ENCODE measurements around the gene FAM107B. TPM values are rescaled to one million over a fixed set of nuclear protein-coding genes. Genes with fewer than 3 reads are reported as not detected.

FAM107B gene
- total and polyA plus RNA-seq, 2 of the 8 experiments (the other 6 are each of a cell fraction or from before 2014, with no cell fraction given) = 7.5 to 28.1 TPM

DNA sequence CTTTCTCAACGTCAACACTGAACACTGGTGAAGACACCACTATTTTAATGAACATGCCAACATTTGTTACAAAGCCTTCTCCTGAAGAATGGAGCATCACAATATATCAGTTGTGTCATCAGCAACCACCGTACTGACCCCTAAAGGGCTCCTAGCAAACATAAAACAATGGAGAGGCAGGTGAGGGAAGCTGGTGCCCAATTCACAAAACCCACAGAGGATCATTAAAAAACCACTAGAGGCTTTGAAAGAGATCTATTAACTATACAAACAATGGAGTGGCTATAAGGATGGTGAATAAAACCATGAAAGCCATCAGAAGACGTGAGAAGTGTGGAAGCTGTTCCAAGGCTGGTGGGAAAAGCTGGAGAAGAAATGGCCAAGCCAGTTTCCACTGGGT lies 150.8 kb downstream of the FAM107B start:
- CTCF ChIA-PET (ENCODE audit: partially characterized antibody) = interaction anchor here (1.2 kb wide), 2 partner anchors 66 to 87 kb away, joined by 3 read pairs; no protein-coding TSS in a partner anchor
- FAIRE-seq = no peak
- 91% methylated on average over 3 of the region's 3 CpGs; no CpG with 5 or more reads in 1 of the 2 experiments for WGBS, 2 experiments (ENCODE audit: extremely low coverage in 1 of 2, insufficient coverage in 1 of 2, insufficient read length in 1 of 2, insufficient replicate concordance in 2 of 2, low coverage in 1 of 2, low lambda C conversion rate in 2 of 2, missing lambda C conversion rate in 1 of 2)
- no peak overlapping the region for H3K18ac ChIP-seq (ENCODE audit: extremely low read depth, low read length)
- H4K5ac ChIP-seq (ENCODE audit: insufficient read length, low read depth, low read length) = no peak overlapping the region
- H3K23ac ChIP-seq (ENCODE audit: insufficient read length) = no peak overlapping the region
- H4K91ac ChIP-seq (replicated peaks; ENCODE audit: insufficient read length, low read length) = no peak overlapping the region
- H2BK20ac ChIP-seq (ENCODE audit: low read length) = no peak overlapping the region
- H3K9ac ChIP-seq (replicated peaks in 1 of 4; ENCODE audit: extremely low read depth in 1 of 4, low read depth in 3 of 4, low read length in 3 of 4) = no peak overlapping the region
- H3K14ac ChIP-seq (ENCODE audit: insufficient read length) = no peak overlapping the region
- H3K4me1 ChIP-seq (replicated peaks in 1 of 4; ENCODE audit: control insufficient read depth in 3 of 4, insufficient read depth in 4 of 4, low read length in 3 of 4) = no peaks in the 10 kb centered on the region
- no peak overlapping the region for H2AFZ ChIP-seq (ENCODE audit: low read length)
- H3K4me2 ChIP-seq (ENCODE audit: insufficient read depth in 1 of 2, low read depth in 2 of 2, low read length in 2 of 2) = no peak overlapping the region
- H4K20me1 ChIP-seq (replicated peaks in 1 of 2; ENCODE audit: control insufficient read depth in 1 of 2, insufficient read depth in 2 of 2, low read length in 2 of 2) = no peaks in the 10 kb centered on the region
- no peak overlapping the region for H4K8ac ChIP-seq (ENCODE audit: extremely low read depth, insufficient read depth, low read length)
- no peak overlapping the region for H3K27ac ChIP-seq (ENCODE audit: low read depth, low read length)
- DNase-seq (ENCODE audit: low read depth in 1 of 2, low spot score in 2 of 2) = no peak
- POLR2A ChIA-PET (ENCODE audit: partially characterized antibody) = interaction anchor here (0.6 to 1.3 kb wide), 2 partner anchors 11 to 14 kb away, joined by 3 read pairs; no protein-coding TSS in a partner anchor
- peaks cover 0 to 1% (median 0%) of the 10 kb centered on the region in 4 experiments; a peak in 1 of 7 replicates for H3K27me3 ChIP-seq (replicated peaks in 1 of 4; ENCODE audit: control insufficient read depth in 3 of 4, extremely low read depth in 1 of 4, insufficient read depth in 3 of 4, low read length in 3 of 4)
- H3K9me3 ChIP-seq (ENCODE audit: insufficient read depth in 2 of 2, low read depth in 1 of 2, low read length in 1 of 2) = no peaks in the 10 kb centered on the region
- H3K4ac ChIP-seq (replicated peaks; ENCODE audit: insufficient read length, low read depth, low read length) = no peak overlapping the region
- H2AK5ac ChIP-seq (ENCODE audit: low read depth, low read length) = no peak overlapping the region
- no peaks in the 10 kb centered on the region for H3K23me2 ChIP-seq (ENCODE audit: low read depth, low read length)
- no peak overlapping the region for H2BK15ac ChIP-seq (ENCODE audit: low read length)
- no peaks in the 10 kb centered on the region for H3K79me1 ChIP-seq (ENCODE audit: low read depth, low read length)
- H2BK5ac ChIP-seq (ENCODE audit: low read depth, low read length) = no peak overlapping the region
- no peak overlapping the region for H2BK120ac ChIP-seq (replicated peaks; ENCODE audit: low read depth, low read length)
- H2BK12ac ChIP-seq (ENCODE audit: low read depth, low read length) = no peak overlapping the region
- no peaks in the 10 kb centered on the region for H3K36me3 ChIP-seq (ENCODE audit: control insufficient read depth in 2 of 4, insufficient read depth in 4 of 4, low read length in 3 of 4)
- no peak overlapping the region for H3K56ac ChIP-seq (replicated peaks; ENCODE audit: insufficient read length, low read depth, low read length)
- TF ChIP-seq CEBPB (IDR thresholded peaks at IDR 0.05; ENCODE audit: low read depth, low read length) = no peak
- TF ChIP-seq, protein P1, sequence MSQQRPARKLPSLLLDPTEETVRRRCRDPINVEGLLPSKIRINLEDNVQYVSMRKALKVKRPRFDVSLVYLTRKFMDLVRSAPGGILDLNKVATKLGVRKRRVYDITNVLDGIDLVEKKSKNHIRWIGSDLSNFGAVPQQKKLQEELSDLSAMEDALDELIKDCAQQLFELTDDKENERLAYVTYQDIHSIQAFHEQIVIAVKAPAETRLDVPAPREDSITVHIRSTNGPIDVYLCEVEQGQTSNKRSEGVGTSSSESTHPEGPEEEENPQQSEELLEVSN (IDR thresholded peaks at IDR 0.05) = no peak
- TF ChIP-seq SAP30 (IDR thresholded peaks at IDR 0.05; ENCODE audit: insufficient read depth, insufficient replicate concordance, low read length) = no peak
- no peak for TF ChIP-seq POLR2A (IDR thresholded peaks at IDR 0.05; ENCODE audit: control extremely low read depth in 1 of 2, low read depth in 2 of 2, low read length in 2 of 2)
- no peak for TF ChIP-seq RNF2 (IDR thresholded peaks at IDR 0.05; ENCODE audit: borderline replicate concordance, low read depth, low read length, missing control alignments, poor library complexity, severe bottlenecking)
- TF ChIP-seq CTBP2 (IDR thresholded peaks at IDR 0.05; ENCODE audit: borderline replicate concordance, insufficient read depth, insufficient read length, low read length) = no peak
- H3K4me3 ChIP-seq (ENCODE audit: extremely low read depth in 1 of 4, insufficient read depth in 2 of 4, low read depth in 3 of 4, low read length in 4 of 4) = no peak overlapping the region
- H3K79me2 ChIP-seq (ENCODE audit: control insufficient read depth in 1 of 2, insufficient read depth in 2 of 2, low read length in 2 of 2) = no peaks in the 10 kb centered on the region

Data from H1 (cell line).